Endothelial cell of umbilical vein (primary cell): ENCODE data around the gene SLC9A9. TPM values are rescaled to one million over a fixed set of nuclear protein-coding genes. Genes with fewer than 3 reads are reported as not detected.

ENCODE experiments used
- BruUV-seq: library from RNA; stranded (reverse); fragments of 400-500 nt; replicated peaks from 2 replicates; lab custom pipeline; 2021; lab: Mats Ljungman, UMichigan
- CTCF ChIA-PET: fragments of 300-600, 350-600 bp; sonication (Branson Sonifier 250); formaldehyde crosslinking; loops from one replicate; lab custom pipeline; 2021; ENCODE audit warnings: antibody characterized with exemption, inconsistent platforms; lab: Charles Lee
- POLR2A ChIA-PET: fragments of 300-600, 350-600 bp; sonication (Branson Sonifier 250); formaldehyde crosslinking; loops from one replicate; lab custom pipeline; 2021; ENCODE audit warnings: antibody characterized with exemption, inconsistent platforms; lab: Charles Lee
- DNase-seq: peaks from one replicate; pipeline ENCODE4 v3.0.0-alpha.2; 2011; ENCODE audit warnings: low read depth, low spot score
- FAIRE-seq: peaks from 2 replicates; lab custom pipeline; 2011; peaks lifted over from hg19 to GRCh38; lab: Jason Lieb, UNC
- H2AFZ ChIP-seq: 2 replicates; pipeline ENCODE4 v1.6.0; 2012; ENCODE audit warnings: low read depth, low read length, control low read depth, inconsistent platforms
- H3K27ac ChIP-seq: 2 replicates; pipeline ENCODE4 v1.5.1; 2011; ENCODE audit warnings: low read depth, mild to moderate bottlenecking, control low read depth, low read length, moderate library complexity; ENCODE audit not compliant: insufficient read depth
- H3K27me3 ChIP-seq, 2 experiments: 2 replicates each; pipeline versions ENCODE4 v1.6.0 to v1.6.1; 2011; ENCODE audit warnings: low read length in 2 of 2, mixed read lengths in 1 of 2; ENCODE audit not compliant: control insufficient read depth in 2 of 2, insufficient read depth in 2 of 2
- H3K36me3 ChIP-seq, 2 experiments: 2 replicates in 1 of 2; 3 replicates in 1 of 2; pipeline ENCODE4 v1.5.1; 2011; ENCODE audit warnings: low read length in 2 of 2, mild to moderate bottlenecking in 1 of 2, moderate library complexity in 1 of 2; ENCODE audit not compliant: control insufficient read depth in 2 of 2, insufficient read depth in 2 of 2; ENCODE audit errors: extremely low read depth in 1 of 2
- H3K4me1 ChIP-seq: 3 replicates; pipeline ENCODE4 v1.5.1; 2011; ENCODE audit warnings: mild to moderate bottlenecking, low read length; ENCODE audit not compliant: control insufficient read depth, insufficient read depth; ENCODE audit errors: extremely low read depth
- H3K4me2 ChIP-seq: 2 replicates; pipeline ENCODE4 v1.6.1; 2011; ENCODE audit warnings: low read length, control low read depth, mixed read lengths; ENCODE audit not compliant: insufficient read depth
- H3K4me3 ChIP-seq, 3 experiments: fragments of 200-600 bp in 1 of 3; sonication (generic), shearing (Covaris generic) in 1 of 3; replicated peaks in 1 of 3; 2 replicates each; pipeline ENCODE4 v1.5.1; 2011 to 2016; ENCODE audit warnings: control low read depth in 3 of 3, low read length in 3 of 3, mild to moderate bottlenecking in 2 of 3, inconsistent platforms in 1 of 3, low read depth in 1 of 3, moderate library complexity in 1 of 3; ENCODE audit not compliant: insufficient read depth in 1 of 3
- H3K79me2 ChIP-seq: 2 replicates; pipeline ENCODE4 v1.6.0; 2012; ENCODE audit warnings: low read length, inconsistent platforms; ENCODE audit not compliant: control insufficient read depth, insufficient read depth
- H3K9ac ChIP-seq: replicated peaks from 2 replicates; pipeline ENCODE3; 2011; ENCODE audit warnings: low read length, control low read depth; ENCODE audit not compliant: insufficient read depth; ENCODE audit errors: extremely low read depth
- H3K9me1 ChIP-seq: replicated peaks from 3 replicates; pipeline ENCODE4 v1.6.0; 2011; ENCODE audit warnings: mild to moderate bottlenecking, low read length; ENCODE audit not compliant: control insufficient read depth, insufficient read depth; ENCODE audit errors: extremely low read depth
- H3K9me3 ChIP-seq: replicated peaks from 2 replicates; pipeline ENCODE4 v1.5.1; 2012; ENCODE audit warnings: low read length, inconsistent platforms; ENCODE audit not compliant: control insufficient read depth, insufficient read depth
- H4K20me1 ChIP-seq: replicated peaks from 2 replicates; pipeline ENCODE3; 2011; ENCODE audit warnings: mild to moderate bottlenecking, low read length; ENCODE audit not compliant: control insufficient read depth, insufficient read depth; ENCODE audit errors: extremely low read depth
- EZH2 ChIP-seq: IDR thresholded peaks from 2 replicates; pipeline ENCODE4 v1.6.1; 2012; ENCODE audit warnings: borderline replicate concordance, low read depth, mild to moderate bottlenecking, moderate library complexity, low read length, inconsistent platforms; ENCODE audit not compliant: severe bottlenecking
- FOS ChIP-seq: IDR thresholded peaks from 2 replicates; pipeline ENCODE4 v1.6.1; 2011; ENCODE audit warnings: mild to moderate bottlenecking, low read length, moderate library complexity, borderline replicate concordance; ENCODE audit not compliant: insufficient read depth
- GATA2 ChIP-seq: IDR thresholded peaks from 2 replicates; pipeline ENCODE4 v1.7.0; 2011; ENCODE audit warnings: low read depth, mild to moderate bottlenecking, moderate library complexity, mixed read lengths, low read length; ENCODE audit not compliant: insufficient read length, insufficient read depth
- JUN ChIP-seq: IDR thresholded peaks from 2 replicates; pipeline ENCODE4 v1.6.1; 2011; ENCODE audit warnings: borderline replicate concordance, low read depth; ENCODE audit not compliant: insufficient read length, insufficient read depth
- MYC ChIP-seq: IDR thresholded peaks from one replicate; pipeline ENCODE4 v1.6.1; 2011; ENCODE audit warnings: mild to moderate bottlenecking, low read depth, low read length
- POLR2A ChIP-seq: IDR thresholded peaks from 2 replicates; pipeline ENCODE4 v1.6.1; 2012; ENCODE audit warnings: low read depth, mild to moderate bottlenecking, control low read depth, low read length
- POLR2AphosphoS5 ChIP-seq: IDR thresholded peaks from 2 replicates; pipeline ENCODE4 v1.6.1; 2012; ENCODE audit warnings: low read depth, mild to moderate bottlenecking, control low read depth, low read length, moderate library complexity; ENCODE audit not compliant: insufficient read depth
- dilution Hi-C: fragments of 300-500 bp; cut with MboI; formaldehyde crosslinking; loops from one replicate; pipeline ENCODE4 v1.15.0; 2019; ENCODE audit warnings: low sequenced_read_pairs; ENCODE audit not compliant: extremely low pct_ligation_motif_present
- intact Hi-C: fragments of 100-400 bp; cut with micrococcal nuclease; formaldehyde crosslinking; loops from one replicate; pipeline ENCODE4 v1.10.0; 2022
- polyA plus RNA-seq, 4 experiments: library from polyadenylated mRNA; depleted of rRNA in 3 of 4; stranded (reverse) in 3 of 4; unstranded in 1 of 4; fragments of >200 nt; gene quantifications; 2 replicates each; pipeline versions ENCODE4 v1.2.1 to v1.2.3, GENCODE V29; 2011 to 2012; ENCODE audit warnings: missing spikeins in 1 of 4
- total RNA-seq: library from RNA; stranded (reverse); gene quantifications from 2 replicates; pipeline ENCODE4 v1.2.3, GENCODE V29; 2021
- TF ChIP-seq, protein P1 (sequence below), 2 donors: IDR thresholded peaks; 1 replicate in 1 of 2; 2 replicates in 1 of 2; pipeline ENCODE4 v1.5.1; 2011; ENCODE audit warnings: low read length in 2 of 2, mild to moderate bottlenecking in 2 of 2, moderate library complexity in 2 of 2, control low read depth in 1 of 2, inconsistent platforms in 1 of 2, low read depth in 1 of 2; ENCODE audit not compliant: insufficient read depth in 1 of 2; ENCODE audit errors: extremely low read depth in 1 of 2
- TF ChIP-seq, protein P2 (sequence below): IDR thresholded peaks from 2 replicates; pipeline ENCODE4 v1.6.1; 2011; ENCODE audit not compliant: insufficient read depth, insufficient read length

Gene SLC9A9
- total and polyA plus RNA-seq, 2 donors (not counting 3 experiments of a cell fraction or from before 2014, with no cell fraction given): 1.5 to 1.8 TPM

- FAIRE-seq: no peak
- Histone ChIP-seq H3K9me1 (no peaks in the 10 kb centered on the region), H3K9me3 (no peaks in the 10 kb centered on the region), H3K36me3 (no peaks in the 10 kb centered on the region), H3K27ac (no peak overlapping the region), H3K4me3 (no peak overlapping the region), H3K9ac (no peak overlapping the region), H3K4me1 (no peaks in the 10 kb centered on the region), H3K27me3 (no peaks in the 10 kb centered on the region), H4K20me1 (no peaks in the 10 kb centered on the region), H3K4me2 (no peak overlapping the region), H3K79me2 (no peaks in the 10 kb centered on the region), H2AFZ (no peak overlapping the region)
- ChIA-PET CTCF (no interaction called here), POLR2A (no interaction called here)
- dilution Hi-C loops: no loop called here
- DNase-seq: no peak
- TF ChIP-seq, protein P1, sequence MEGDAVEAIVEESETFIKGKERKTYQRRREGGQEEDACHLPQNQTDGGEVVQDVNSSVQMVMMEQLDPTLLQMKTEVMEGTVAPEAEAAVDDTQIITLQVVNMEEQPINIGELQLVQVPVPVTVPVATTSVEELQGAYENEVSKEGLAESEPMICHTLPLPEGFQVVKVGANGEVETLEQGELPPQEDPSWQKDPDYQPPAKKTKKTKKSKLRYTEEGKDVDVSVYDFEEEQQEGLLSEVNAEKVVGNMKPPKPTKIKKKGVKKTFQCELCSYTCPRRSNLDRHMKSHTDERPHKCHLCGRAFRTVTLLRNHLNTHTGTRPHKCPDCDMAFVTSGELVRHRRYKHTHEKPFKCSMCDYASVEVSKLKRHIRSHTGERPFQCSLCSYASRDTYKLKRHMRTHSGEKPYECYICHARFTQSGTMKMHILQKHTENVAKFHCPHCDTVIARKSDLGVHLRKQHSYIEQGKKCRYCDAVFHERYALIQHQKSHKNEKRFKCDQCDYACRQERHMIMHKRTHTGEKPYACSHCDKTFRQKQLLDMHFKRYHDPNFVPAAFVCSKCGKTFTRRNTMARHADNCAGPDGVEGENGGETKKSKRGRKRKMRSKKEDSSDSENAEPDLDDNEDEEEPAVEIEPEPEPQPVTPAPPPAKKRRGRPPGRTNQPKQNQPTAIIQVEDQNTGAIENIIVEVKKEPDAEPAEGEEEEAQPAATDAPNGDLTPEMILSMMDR (IDR thresholded peaks at IDR 0.05; ENCODE audit: extremely low read depth in 1 of 2, insufficient read depth in 1 of 2, low read depth in 1 of 2, low read length in 2 of 2): no peak
- no peak for TF ChIP-seq JUN
- TF ChIP-seq GATA2: no peak
- TF ChIP-seq, protein P2, sequence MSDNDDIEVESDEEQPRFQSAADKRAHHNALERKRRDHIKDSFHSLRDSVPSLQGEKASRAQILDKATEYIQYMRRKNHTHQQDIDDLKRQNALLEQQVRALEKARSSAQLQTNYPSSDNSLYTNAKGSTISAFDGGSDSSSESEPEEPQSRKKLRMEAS: no peak
- no peak for TF ChIP-seq EZH2
- no peak for TF ChIP-seq POLR2A
- no peak for TF ChIP-seq POLR2AphosphoS5
- TF ChIP-seq MYC: no peak
- no peak for TF ChIP-seq FOS
- intact Hi-C loops: no loop called here
- no TSS peak for BruUV-seq
These were observed 420.0 kb downstream of the SLC9A9 start for GRCh38 chr3:143428294-143428693.
